H1 (cell line): ENCODE measurements around the gene CLEC18B. TPM values are rescaled to one million over a fixed set of nuclear protein-coding genes. Genes with fewer than 3 reads are reported as not detected.
"Not testable (repeated sequence)": the region's sequence is repeated elsewhere in the genome, so short reads cannot be mapped to it uniquely, and the experiment has no call there.

ENCODE experiments used
- CTCF ChIA-PET: fragments of 300-600 bp; sonication (Branson Sonifier 250); formaldehyde crosslinking; loops from one replicate; lab custom pipeline; 2021; ENCODE audit not compliant: partially characterized antibody; lab: Charles Lee
- POLR2A ChIA-PET: fragments of 300-600 bp; sonication (Branson Sonifier 250); formaldehyde crosslinking; loops from one replicate; lab custom pipeline; 2021; ENCODE audit warnings: inconsistent platforms; ENCODE audit not compliant: partially characterized antibody; lab: Charles Lee
- DNase-seq, 2 experiments: peaks; one replicate each; pipeline versions ENCODE4 v3.0.0 to v3.0.0-alpha.2; 2010 to 2022; ENCODE audit warnings: low spot score in 2 of 2, low read depth in 1 of 2, mixed read lengths in 1 of 2
- FAIRE-seq: peaks from 2 replicates; lab custom pipeline; 2011; peaks lifted over from hg19 to GRCh38; lab: Jason Lieb, UNC
- H2AFZ ChIP-seq: 2 replicates; pipeline ENCODE4 v1.8.1; 2012; ENCODE audit warnings: low read length, inconsistent platforms
- H2AK5ac ChIP-seq: 2 replicates; pipeline ENCODE4 v1.6.1; 2013; ENCODE audit warnings: low read depth, low read length
- H2BK120ac ChIP-seq: replicated peaks from 2 replicates; pipeline ENCODE3; 2013; ENCODE audit warnings: low read depth, low read length, inconsistent platforms
- H2BK12ac ChIP-seq: 2 replicates; pipeline ENCODE4 v1.6.1; 2013; ENCODE audit warnings: low read depth, low read length
- H2BK15ac ChIP-seq: 2 replicates; pipeline ENCODE4 v1.6.1; 2013; ENCODE audit warnings: low read length
- H2BK20ac ChIP-seq: 2 replicates; pipeline ENCODE4 v1.6.1; 2013; ENCODE audit warnings: low read length
- H2BK5ac ChIP-seq: 2 replicates; pipeline ENCODE4 v1.6.1; 2013; ENCODE audit warnings: low read depth, low read length
- H3K14ac ChIP-seq: 2 replicates; pipeline ENCODE4 v1.6.1; 2013; ENCODE audit warnings: inconsistent platforms; ENCODE audit not compliant: insufficient read length
- H3K18ac ChIP-seq: 2 replicates; pipeline ENCODE4 v1.6.1; 2013; ENCODE audit warnings: low read length; ENCODE audit errors: extremely low read depth
- H3K23ac ChIP-seq: 2 replicates; pipeline ENCODE4 v1.6.1; 2013; ENCODE audit warnings: inconsistent platforms; ENCODE audit not compliant: insufficient read length
- H3K23me2 ChIP-seq: 2 replicates; pipeline ENCODE4 v1.6.1; 2013; ENCODE audit warnings: low read depth, low read length
- H3K27ac ChIP-seq: 2 replicates; pipeline ENCODE4 v1.6.1; 2011; ENCODE audit warnings: low read depth, low read length, inconsistent platforms
- H3K27me3 ChIP-seq, 4 experiments: replicated peaks in 1 of 4; 1 replicate in 1 of 4; 2 replicates in 3 of 4; pipeline versions ENCODE4 v1.6.1 to v1.8.1; 2011 to 2013; ENCODE audit warnings: low read length in 3 of 4, mild to moderate bottlenecking in 3 of 4, inconsistent platforms in 2 of 4, mixed read lengths in 2 of 4, moderate library complexity in 1 of 4; ENCODE audit not compliant: control insufficient read depth in 3 of 4, insufficient read depth in 3 of 4; ENCODE audit errors: extremely low read depth in 1 of 4
- H3K36me3 ChIP-seq, 4 experiments: 2 replicates each; pipeline versions ENCODE4 v1.6.1 to v1.8.1; 2011 to 2013; ENCODE audit warnings: mild to moderate bottlenecking in 4 of 4, low read length in 3 of 4, moderate library complexity in 2 of 4, control low read depth in 1 of 4, inconsistent platforms in 1 of 4; ENCODE audit not compliant: insufficient read depth in 4 of 4, control insufficient read depth in 2 of 4
- H3K4ac ChIP-seq: replicated peaks from 2 replicates; pipeline ENCODE3; 2013; ENCODE audit warnings: low read length, low read depth, mixed read lengths, inconsistent platforms; ENCODE audit not compliant: insufficient read length
- H3K4me1 ChIP-seq, 4 experiments: replicated peaks in 1 of 4; 1 replicate in 1 of 4; 2 replicates in 3 of 4; pipeline versions ENCODE4 v1.6.1 to v1.8.1; 2011 to 2013; ENCODE audit warnings: low read length in 3 of 4, inconsistent platforms in 2 of 4, mixed read lengths in 1 of 4; ENCODE audit not compliant: insufficient read depth in 4 of 4, control insufficient read depth in 3 of 4
- H3K4me2 ChIP-seq, 2 experiments: 2 replicates each; pipeline versions ENCODE4 v1.6.1 to v1.8.1; 2011 to 2013; ENCODE audit warnings: low read depth in 2 of 2, low read length in 2 of 2, control low read depth in 1 of 2, inconsistent platforms in 1 of 2, mild to moderate bottlenecking in 1 of 2; ENCODE audit not compliant: insufficient read depth in 1 of 2
- H3K4me3 ChIP-seq, 4 experiments: fragments of 200-600, 300-600 bp in 1 of 4; sonication (generic), shearing (Covaris generic), sonication (Bioruptor Twin) in 1 of 4; 2 replicates each; pipeline versions ENCODE4 v1.5.1 to v1.8.1; 2011 to 2016; ENCODE audit warnings: low read length in 4 of 4, low read depth in 3 of 4, control low read depth in 2 of 4, inconsistent platforms in 2 of 4, mild to moderate bottlenecking in 2 of 4, mixed read lengths in 1 of 4, moderate library complexity in 1 of 4; ENCODE audit not compliant: insufficient read depth in 2 of 4; ENCODE audit errors: extremely low read depth in 1 of 4
- H3K56ac ChIP-seq: replicated peaks from 2 replicates; pipeline ENCODE3; 2013; ENCODE audit warnings: low read depth, mild to moderate bottlenecking, mixed read lengths, low read length, inconsistent platforms; ENCODE audit not compliant: insufficient read length
- H3K79me1 ChIP-seq: 2 replicates; pipeline ENCODE4 v1.6.1; 2013; ENCODE audit warnings: low read depth, low read length, control low read depth
- H3K79me2 ChIP-seq, 2 experiments: 2 replicates each; pipeline versions ENCODE4 v1.6.1 to v1.8.1; 2012 to 2013; ENCODE audit warnings: low read length in 2 of 2, mild to moderate bottlenecking in 2 of 2, inconsistent platforms in 1 of 2; ENCODE audit not compliant: insufficient read depth in 2 of 2, control insufficient read depth in 1 of 2
- H3K9ac ChIP-seq, 4 experiments: replicated peaks in 1 of 4; 1 replicate in 1 of 4; 2 replicates in 3 of 4; pipeline versions ENCODE4 v1.6.1 to v1.8.1; 2011 to 2013; ENCODE audit warnings: low read depth in 3 of 4, low read length in 3 of 4, control low read depth in 2 of 4, mild to moderate bottlenecking in 2 of 4, moderate library complexity in 2 of 4, inconsistent platforms in 1 of 4; ENCODE audit errors: extremely low read depth in 1 of 4
- H3K9me3 ChIP-seq, 2 experiments: 2 replicates each; pipeline versions ENCODE4 v1.6.1 to v1.8.1; 2012 to 2013; ENCODE audit warnings: mild to moderate bottlenecking in 2 of 2, moderate library complexity in 2 of 2, control low read depth in 1 of 2, inconsistent platforms in 1 of 2, low read depth in 1 of 2, low read length in 1 of 2, mixed read lengths in 1 of 2; ENCODE audit not compliant: insufficient read depth in 2 of 2
- H4K20me1 ChIP-seq, 2 experiments: replicated peaks in 1 of 2; 2 replicates each; pipeline versions ENCODE3 to v1.8.1; 2011 to 2013; ENCODE audit warnings: inconsistent platforms in 2 of 2, low read length in 2 of 2, mild to moderate bottlenecking in 1 of 2; ENCODE audit not compliant: insufficient read depth in 2 of 2, control insufficient read depth in 1 of 2
- H4K5ac ChIP-seq: 2 replicates; pipeline ENCODE4 v1.6.1; 2013; ENCODE audit warnings: low read length, low read depth, mixed read lengths, inconsistent platforms; ENCODE audit not compliant: insufficient read length
- H4K8ac ChIP-seq: 2 replicates; pipeline ENCODE4 v1.8.0; 2013; ENCODE audit warnings: mild to moderate bottlenecking, moderate library complexity, low read length, inconsistent platforms; ENCODE audit not compliant: insufficient read depth; ENCODE audit errors: extremely low read depth
- H4K91ac ChIP-seq: replicated peaks from 2 replicates; pipeline ENCODE3; 2013; ENCODE audit warnings: low read length, mixed read lengths, inconsistent platforms; ENCODE audit not compliant: insufficient read length
- WGBS, 2 experiments: shearing (Covaris generic) in 1 of 2; methylation state at CpG; one replicate each; pipeline versions ENCODE4 v1.1.6 to v1.1.7; 2013 to 2015; ENCODE audit warnings: low lambda C conversion rate in 2 of 2, mixed read lengths in 2 of 2, inconsistent platforms in 1 of 2, low coverage in 1 of 2, missing lambda C conversion rate in 1 of 2; ENCODE audit not compliant: insufficient replicate concordance in 2 of 2, insufficient coverage in 1 of 2, insufficient read length in 1 of 2; ENCODE audit errors: extremely low coverage in 1 of 2, missing lambda C conversion rate in 1 of 2; 5-methylcytosine and 5-hydroxymethylcytosine counted together
- polyA plus RNA-seq, 7 experiments: library from polyadenylated mRNA; depleted of rRNA in 3 of 7; stranded (reverse) in 5 of 7; unstranded in 2 of 7; fragments of >200 nt in 5 of 7; fragments of 200-250 nt in 2 of 7; gene quantifications; 1 replicate in 5 of 7; 2 replicates in 1 of 7; 4 replicates in 1 of 7; pipeline versions ENCODE4 v1.2.1 to v1.2.3, GENCODE V29; 2011 to 2013; ENCODE audit warnings: missing spikeins in 2 of 7, mixed read lengths in 2 of 7
- total RNA-seq: library from RNA; stranded (reverse); fragmentation: NEBNext Ultra II Directional; extraction: Animal tissue kit (Norgen Biotek cat#: 25700); gene quantifications from 2 replicates; pipeline ENCODE4 v1.2.1, GENCODE V29; 2021

The CLEC18B gene
- total and polyA plus RNA-seq, 2 of the 8 experiments (the other 6 are each of a cell fraction or from before 2014, with no cell fraction given): 0.11 TPM; not detected in 1

GRCh38 chr16:74417897-74418296 is 3.4 kb downstream of the CLEC18B start:
- H3K23me2 ChIP-seq, DNase-seq, H3K79me2 ChIP-seq, H3K14ac ChIP-seq, H2BK12ac ChIP-seq, H4K8ac ChIP-seq, H3K4me1 ChIP-seq, H2AFZ ChIP-seq, H3K27me3 ChIP-seq, H3K9ac ChIP-seq, H3K4ac ChIP-seq, H2BK15ac ChIP-seq, H3K56ac ChIP-seq, H3K36me3 ChIP-seq, H2BK5ac ChIP-seq, H3K23ac ChIP-seq, H4K20me1 ChIP-seq, CTCF ChIA-PET, H3K18ac ChIP-seq, H2BK20ac ChIP-seq, FAIRE-seq, POLR2A ChIA-PET, H3K9me3 ChIP-seq, H3K4me3 ChIP-seq, H2BK120ac ChIP-seq, H2AK5ac ChIP-seq, H4K5ac ChIP-seq, H3K79me1 ChIP-seq, H3K4me2 ChIP-seq, H4K91ac ChIP-seq, H3K27ac ChIP-seq: not testable (repeated sequence)
- 90% methylated on average over 2 of the region's 15 CpGs; no CpG with 5 or more reads in 1 of the 2 experiments for WGBS, 2 experiments

- not testable (repeated sequence) for H3K56ac ChIP-seq
These were observed 7.4 kb downstream of the CLEC18B start for GRCh38 chr16:74413920-74414319.

More at GRCh38 chr16:74413920-74414319, 7.4 kb downstream of the CLEC18B start:
- H3K79me1 ChIP-seq, H3K9me3 ChIP-seq, DNase-seq, H2BK15ac ChIP-seq, H2BK5ac ChIP-seq, H4K91ac ChIP-seq, H3K4me1 ChIP-seq, H3K36me3 ChIP-seq, POLR2A ChIA-PET, H3K23me2 ChIP-seq, H4K5ac ChIP-seq, CTCF ChIA-PET, H3K18ac ChIP-seq, H3K9ac ChIP-seq, H3K14ac ChIP-seq, H3K4ac ChIP-seq, H3K4me3 ChIP-seq, H3K27me3 ChIP-seq, H3K27ac ChIP-seq, FAIRE-seq, H3K79me2 ChIP-seq, H2AK5ac ChIP-seq, H2BK20ac ChIP-seq, H2AFZ ChIP-seq, H4K8ac ChIP-seq, H2BK120ac ChIP-seq, H2BK12ac ChIP-seq, H3K23ac ChIP-seq, H4K20me1 ChIP-seq, H3K4me2 ChIP-seq: not testable (repeated sequence)
- WGBS, 2 experiments: 83% methylated on average over 7 of the region's 7 CpGs; no CpG with 5 or more reads in 1 of the 2 experiments
